Stimulated activated CD4-positive, alpha-beta T cell treated with anti-CD3 and anti-CD28 coated beads, TNF-alpha, amount 100 ng/mL, for 1 hour (primary cell): Measurements from ENCODE around the gene ZNF646.
"Not testable (repeated sequence)": the region's sequence is repeated elsewhere in the genome, so short reads cannot be mapped to it uniquely, and the experiment has no call there.

Source experiments
- DNase-seq, 3 donors: peaks; one replicate each; pipeline ENCODE4 v3.0.0-alpha.2; 2020; ENCODE audit warnings: low read depth in 3 of 3, low spot score in 1 of 3

The ZNF646 gene

GRCh38 chr16:31083081-31083480, 8.9 kb downstream of the ZNF646 start:
- DNase-seq: no peak

GRCh38 chr16:31083556-31083955, 9.3 kb downstream of the ZNF646 start:
- no peak for DNase-seq

GRCh38 chr16:31083981-31084380, 9.8 kb downstream of the ZNF646 start:
- no peak for DNase-seq

GRCh38 chr16:31084584-31085302, 10.5 kb downstream of the ZNF646 start:
- DNase-seq: no peak

- DNase-seq: no peak
These were observed 11.2 kb downstream of the ZNF646 start for GRCh38 chr16:31085411-31085810.

- DNase-seq: no peak
These were observed 11.8 kb downstream of the ZNF646 start for GRCh38 chr16:31085873-31086628.

GRCh38 chr16:31086629-31086906, 12.3 kb downstream of the ZNF646 start:
- no peak for DNase-seq

- DNase-seq: no peak
These were observed 13.3 kb downstream of the ZNF646 start for GRCh38 chr16:31087481-31087880.

- no peak for DNase-seq
These were observed 13.7 kb downstream of the ZNF646 start for GRCh38 chr16:31087971-31088370.

GRCh38 chr16:31088459-31089183, 14.4 kb downstream of the ZNF646 start, which contains the start of gene PRSS53:
Gene PRSS53 (minus strand): TSS chr16:31088943. CDS start chr16:31088809, 134 bp downstream.
- no peak for DNase-seq

- no peak for DNase-seq
These were observed 15.0 kb downstream of the ZNF646 start for GRCh38 chr16:31089199-31089598.

- DNase-seq: no peak
These were observed 16.3 kb downstream of the ZNF646 start for GRCh38 chr16:31090540-31090939.

GRCh38 chr16:31092330-31092729, 18.1 kb downstream of the ZNF646 start:
- no peak for DNase-seq

GRCh38 chr16:31093132-31093703, 19.0 kb downstream of the ZNF646 start:
- DNase-seq: no peak

- DNase-seq: no peak
These were observed 19.8 kb downstream of the ZNF646 start for GRCh38 chr16:31094088-31094423.

GRCh38 chr16:31094424-31095120, 20.4 kb downstream of the ZNF646 start, which contains the start of gene VKORC1:
Gene VKORC1 (minus strand): TSS chr16:31094797. CDS start chr16:31094729, 68 bp downstream.
- peak; percentile 60 to 70 (median 65) for DNase-seq

GRCh38 chr16:31099860-31100638, 25.8 kb downstream of the ZNF646 start:
- DNase-seq: no peak

- not testable (repeated sequence) for DNase-seq
These were observed 26.8 kb downstream of the ZNF646 start for GRCh38 chr16:31100876-31101641.

GRCh38 chr16:31105677-31106213, 31.5 kb downstream of the ZNF646 start:
- peak; percentile 19 to 82 (median 44) for DNase-seq
